Trophoblast cell (in vitro differentiated cells and primary cell): ENCODE measurements around the gene GLDN.

Experiments
- DNase-seq, 2 donors: peaks; one replicate each; pipeline ENCODE4 v3.0.0-alpha.2; 2016
- H2AFZ ChIP-seq: 2 replicates; pipeline ENCODE4 v1.6.1; 2013; ENCODE audit warnings: low read length, moderate library complexity, mild to moderate bottlenecking; ENCODE audit not compliant: insufficient read depth, poor library complexity
- H2AK5ac ChIP-seq: 2 replicates; pipeline ENCODE4 v1.6.1; 2013; ENCODE audit warnings: mild to moderate bottlenecking, low read length
- H2BK120ac ChIP-seq: 2 replicates; pipeline ENCODE4 v1.6.1; 2013; ENCODE audit warnings: low read length, mild to moderate bottlenecking, moderate library complexity; ENCODE audit not compliant: insufficient read depth, poor library complexity
- H2BK12ac ChIP-seq: 2 replicates; pipeline ENCODE4 v1.6.1; 2013; ENCODE audit warnings: mild to moderate bottlenecking, low read length, moderate library complexity
- H2BK5ac ChIP-seq: 2 replicates; pipeline ENCODE4 v1.6.1; 2013; ENCODE audit warnings: low read length, low read depth, moderate library complexity, mild to moderate bottlenecking; ENCODE audit not compliant: poor library complexity
- H3K14ac ChIP-seq: 2 replicates; pipeline ENCODE4 v1.6.1; 2013; ENCODE audit warnings: mild to moderate bottlenecking, low read length
- H3K18ac ChIP-seq: 2 replicates; pipeline ENCODE4 v1.6.1; 2013; ENCODE audit warnings: mild to moderate bottlenecking, low read length
- H3K23ac ChIP-seq: 2 replicates; pipeline ENCODE4 v1.6.1; 2013; ENCODE audit warnings: low read length
- H3K27ac ChIP-seq: 2 replicates; pipeline ENCODE4 v1.5.1; 2013; ENCODE audit warnings: low read depth, mild to moderate bottlenecking, inconsistent platforms, low read length, moderate library complexity
- H3K27me3 ChIP-seq: 2 replicates; pipeline ENCODE4 v1.6.1; 2013; ENCODE audit warnings: inconsistent platforms, mild to moderate bottlenecking, low read length, moderate library complexity; ENCODE audit not compliant: insufficient read depth
- H3K36me3 ChIP-seq, 2 experiments: 1 replicate in 1 of 2; 2 replicates in 1 of 2; pipeline ENCODE4 v1.6.1; 2013; ENCODE audit warnings: low read length in 2 of 2, mild to moderate bottlenecking in 2 of 2, moderate library complexity in 1 of 2; ENCODE audit not compliant: insufficient read depth in 2 of 2, control insufficient read depth in 1 of 2
- H3K4ac ChIP-seq: 2 replicates; pipeline ENCODE4 v1.6.1; 2013; ENCODE audit warnings: low read depth, mild to moderate bottlenecking, low read length, moderate library complexity
- H3K4me1 ChIP-seq, 2 experiments: 1 replicate in 1 of 2; 2 replicates in 1 of 2; pipeline ENCODE4 v1.6.1; 2013; ENCODE audit warnings: low read length in 2 of 2, mild to moderate bottlenecking in 2 of 2, moderate library complexity in 1 of 2; ENCODE audit not compliant: insufficient read depth in 2 of 2, control insufficient read depth in 1 of 2
- H3K4me2 ChIP-seq: 2 replicates; pipeline ENCODE4 v1.6.1; 2013; ENCODE audit warnings: inconsistent platforms, mild to moderate bottlenecking, low read length, moderate library complexity
- H3K4me3 ChIP-seq: 2 replicates; pipeline ENCODE4 v1.5.1; 2013; ENCODE audit warnings: mild to moderate bottlenecking, low read depth, low read length, inconsistent platforms
- H3K79me1 ChIP-seq: one replicate; pipeline ENCODE4 v1.6.1; 2013; ENCODE audit warnings: low read length
- H3K79me2 ChIP-seq: 2 replicates; pipeline ENCODE4 v1.6.1; 2013; ENCODE audit warnings: low read length, mild to moderate bottlenecking; ENCODE audit not compliant: control insufficient read depth, insufficient read depth, poor library complexity
- H3K9ac ChIP-seq: 2 replicates; pipeline ENCODE4 v1.6.1; 2013; ENCODE audit warnings: mild to moderate bottlenecking, low read length
- H3K9me3 ChIP-seq: 2 replicates; pipeline ENCODE4 v1.6.1; 2013; ENCODE audit warnings: low read depth, mild to moderate bottlenecking, control low read depth, inconsistent platforms, low read length; ENCODE audit not compliant: insufficient read depth
- H4K12ac ChIP-seq: 2 replicates; pipeline ENCODE4 v1.6.1; 2013; ENCODE audit warnings: low read depth, mild to moderate bottlenecking, low read length, moderate library complexity
- H4K8ac ChIP-seq: 2 replicates; pipeline ENCODE4 v1.6.1; 2013; ENCODE audit warnings: low read depth, mild to moderate bottlenecking, low read length, moderate library complexity
- H4K91ac ChIP-seq: one replicate; pipeline ENCODE4 v1.6.1; 2013; ENCODE audit warnings: low read depth, mild to moderate bottlenecking, low read length, moderate library complexity
- WGBS: extraction: QIAGEN DNeasy Blood & Tissue Kit; methylation state at CpG from one replicate; pipeline ENCODE4 v1.1.7; 2013; ENCODE audit warnings: missing lambda C conversion rate; ENCODE audit not compliant: insufficient read length, insufficient coverage; ENCODE audit errors: extremely low coverage; 5-methylcytosine and 5-hydroxymethylcytosine counted together

Gene GLDN

DNA sequence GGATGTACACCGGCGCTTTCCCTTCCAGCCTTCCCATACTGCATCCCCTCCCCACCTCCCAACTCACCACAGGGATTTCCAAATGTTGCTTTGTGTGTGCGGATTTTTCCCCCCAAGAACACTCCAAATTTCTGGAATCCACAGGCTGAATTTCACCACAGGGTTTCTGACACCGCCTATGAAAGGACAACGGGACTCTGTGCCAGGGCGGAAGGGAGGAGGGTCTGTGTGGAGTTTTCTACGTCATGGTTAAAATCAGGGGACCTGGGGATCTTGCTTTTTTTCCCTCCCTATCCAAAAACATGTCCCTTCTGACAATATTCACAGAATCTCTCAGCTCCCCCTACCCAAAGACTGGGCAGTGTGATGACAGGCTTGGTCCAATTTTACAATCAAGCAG is 17.7 kb upstream of the GLDN start:
- H3K23ac ChIP-seq, result no peak overlapping the region
- peaks cover 14% of the 10 kb centered on the region for H3K79me1 ChIP-seq
- H3K4me2 ChIP-seq, result no peak overlapping the region
- no peak overlapping the region for H4K12ac ChIP-seq
- H3K4me1 ChIP-seq, result peaks cover 9 to 15% of the 10 kb centered on the region in 2 experiments
- H3K14ac ChIP-seq, result no peak overlapping the region
- peak overlapping the region; percentile 75 for H2BK12ac ChIP-seq
- H3K9ac ChIP-seq, result no peak overlapping the region
- DNase-seq, result no peak
- H3K27ac ChIP-seq, result no peak overlapping the region
- no peak overlapping the region for H3K18ac ChIP-seq
- peak overlapping the region; percentile 55 for H4K8ac ChIP-seq
- H4K91ac ChIP-seq, result no peak overlapping the region
- no peaks in the 10 kb centered on the region for H3K27me3 ChIP-seq
- no peak overlapping the region for H2AFZ ChIP-seq
- peaks cover 5% of the 10 kb centered on the region for H3K79me2 ChIP-seq
- H3K36me3 ChIP-seq, result peaks cover 0 to 3% of the 10 kb centered on the region in 2 experiments
- WGBS, result no CpG with 5 or more reads among the region's 7 CpGs
- peak overlapping the region; percentile 16 for H2BK120ac ChIP-seq
- no peak overlapping the region for H3K4me3 ChIP-seq
- H3K9me3 ChIP-seq, result no peaks in the 10 kb centered on the region
- peak overlapping the region; percentile 75 for H2AK5ac ChIP-seq
- no peak overlapping the region for H3K4ac ChIP-seq
- peak overlapping the region; percentile 17 for H2BK5ac ChIP-seq

DNA sequence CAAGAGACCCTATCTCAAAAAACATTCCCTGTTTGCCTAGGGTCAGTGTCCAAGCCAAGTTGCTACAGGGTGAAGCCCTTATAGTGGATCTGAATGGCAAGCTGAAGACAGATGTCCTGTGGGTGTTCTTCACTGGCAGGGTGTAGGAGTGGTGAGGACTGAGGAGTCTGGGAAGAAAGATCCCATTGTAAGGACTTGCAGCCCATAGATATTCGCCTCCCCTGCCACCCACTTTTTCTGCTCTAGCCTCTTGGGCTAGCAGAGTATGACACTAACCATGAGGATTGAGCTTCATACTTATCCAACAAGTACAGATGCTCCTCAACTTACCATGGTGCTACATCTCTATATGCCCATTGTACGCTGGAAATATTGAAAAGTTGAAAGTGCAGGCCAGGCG is 16.3 kb upstream of the GLDN start:
- Histone ChIP-seq H2BK120ac (no peak overlapping the region), H2BK12ac (peak overlapping the region; percentile 54), H3K9me3 (no peaks in the 10 kb centered on the region), H2AFZ (no peak overlapping the region), H4K91ac (peak overlapping the region; percentile 43), H2AK5ac (peak overlapping the region; percentile 24), H3K4me3 (no peak overlapping the region), H3K23ac (no peak overlapping the region), H3K9ac (no peak overlapping the region), H4K12ac (no peak overlapping the region), H3K4me1 (peaks cover 7 to 15% of the 10 kb centered on the region in 2 experiments), H3K4ac (no peak overlapping the region), H3K18ac (no peak overlapping the region), H3K79me2 (peaks cover 5% of the 10 kb centered on the region), H4K8ac (no peak overlapping the region), H3K27ac (no peak overlapping the region), H2BK5ac (no peak overlapping the region), H3K36me3 (peaks cover 0 to 3% of the 10 kb centered on the region in 2 experiments), H3K79me1 (peaks cover 12% of the 10 kb centered on the region), H3K27me3 (no peaks in the 10 kb centered on the region), H3K14ac (peak overlapping the region; percentile 40), H3K4me2 (no peak overlapping the region)
- DNase-seq, result no peak
- WGBS, result no CpG with 5 or more reads among the region's 3 CpGs

DNA sequence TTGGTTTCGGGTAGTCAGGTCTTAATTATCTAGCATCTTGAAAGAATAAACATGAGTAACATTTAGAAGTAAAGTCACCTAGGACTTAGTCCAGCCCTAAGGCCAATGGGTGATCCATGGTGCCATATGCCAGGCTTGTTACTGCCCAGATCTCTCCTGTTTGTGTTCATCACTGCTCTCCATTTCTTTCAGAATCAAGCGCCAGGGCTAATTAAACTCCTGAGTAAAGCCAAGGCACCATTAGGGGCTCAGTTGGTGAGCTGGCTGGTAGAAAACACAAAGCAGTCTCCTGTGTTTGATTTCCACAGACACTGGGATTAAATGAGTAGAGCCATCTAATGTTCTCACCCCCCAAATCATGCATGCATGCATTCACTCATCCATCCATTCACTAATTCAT is 14.4 kb upstream of the GLDN start:
- H4K8ac ChIP-seq, result no peak overlapping the region
- no peak overlapping the region for H3K4me2 ChIP-seq
- H2BK5ac ChIP-seq, result no peak overlapping the region
- no peak overlapping the region for H4K12ac ChIP-seq
- H3K18ac ChIP-seq, result no peak overlapping the region
- H3K9me3 ChIP-seq, result no peaks in the 10 kb centered on the region
- peaks cover 0 to 9% of the 10 kb centered on the region in 2 experiments for H3K4me1 ChIP-seq
- DNase-seq, result no peak
- peaks cover 11% of the 10 kb centered on the region for H3K79me1 ChIP-seq
- H3K27me3 ChIP-seq, result no peaks in the 10 kb centered on the region
- H3K4me3 ChIP-seq, result no peak overlapping the region
- H3K27ac ChIP-seq, result no peak overlapping the region
- H2BK12ac ChIP-seq, result no peak overlapping the region
- no peak overlapping the region for H4K91ac ChIP-seq
- no peaks in the 10 kb centered on the region for H3K36me3 ChIP-seq
- no peak overlapping the region for H3K23ac ChIP-seq
- peaks cover 2% of the 10 kb centered on the region for H3K79me2 ChIP-seq
- no peak overlapping the region for H2AK5ac ChIP-seq
- WGBS, result no CpG with 5 or more reads among the region's 2 CpGs
- no peak overlapping the region for H2BK120ac ChIP-seq
- no peak overlapping the region for H3K9ac ChIP-seq
- no peak overlapping the region for H3K4ac ChIP-seq
- H2AFZ ChIP-seq, result no peak overlapping the region
- H3K14ac ChIP-seq, result no peak overlapping the region

- whole genome bisulfite sequencing, result no CpG with 5 or more reads among the region's 4 CpGs
- no peak overlapping the region for H3K14ac ChIP-seq
- H2BK5ac ChIP-seq, result no peak overlapping the region
- no peak overlapping the region for H3K23ac ChIP-seq
- H3K4me2 ChIP-seq, result no peak overlapping the region
- H3K4me1 ChIP-seq, result peaks cover under 1 to 4% of the 10 kb centered on the region in 2 experiments
- H3K79me2 ChIP-seq, result no peaks in the 10 kb centered on the region
- H2AK5ac ChIP-seq, result no peak overlapping the region
- no peak overlapping the region for H4K91ac ChIP-seq
- H3K9ac ChIP-seq, result no peak overlapping the region
- H3K27ac ChIP-seq, result no peak overlapping the region
- no peak overlapping the region for H2AFZ ChIP-seq
- no peak overlapping the region for H4K12ac ChIP-seq
- H3K36me3 ChIP-seq, result no peaks in the 10 kb centered on the region
- H3K9me3 ChIP-seq, result no peaks in the 10 kb centered on the region
- H3K79me1 ChIP-seq, result peaks cover 9% of the 10 kb centered on the region
- no peak overlapping the region for H4K8ac ChIP-seq
- H3K18ac ChIP-seq, result no peak overlapping the region
- no peak for DNase-seq
- H2BK12ac ChIP-seq, result no peak overlapping the region
- no peaks in the 10 kb centered on the region for H3K27me3 ChIP-seq
- H2BK120ac ChIP-seq, result no peak overlapping the region
- no peak overlapping the region for H3K4ac ChIP-seq
- H3K4me3 ChIP-seq, result no peak overlapping the region
These were observed 12.5 kb upstream of the GLDN start for GRCh38 chr15:51328926-51329325.
